Activated gamma-delta T cell (primary cell): ENCODE data around the gene STOX1.
"Not testable (repeated sequence)": the region's sequence is repeated elsewhere in the genome, so short reads cannot be mapped to it uniquely, and the experiment has no call there.

Experiments used
- DNase-seq: peaks from one replicate; lab custom pipeline; 2025; lab: John Stamatoyannopoulos, UW
- total RNA-seq, 2 donors: gene quantifications; one replicate each; lab custom pipeline; 2026; lab: John Stamatoyannopoulos, UW

STOX1 gene
- 0.44 to 0.87 reads per million in 2 donors for total RNA-seq

- DNase-seq = peak; percentile 24
Observed at GRCh38 chr10:68826764-68827591, at the start of gene STOX1. Gene STOX1 (plus strand): TSS chr10:68827531. CDS start chr10:68827624, 93 bp downstream.

GRCh38 chr10:68781613-68782574, 45.4 kb upstream of the STOX1 start:
- no peak for DNase-seq

- DNase-seq = no peak
Observed at GRCh38 chr10:68784476-68784875, 42.9 kb upstream of the STOX1 start.

- no peak for DNase-seq
Observed at GRCh38 chr10:68787813-68788212, 39.5 kb upstream of the STOX1 start.

- DNase-seq = no peak
Observed at GRCh38 chr10:68790476-68790875, 36.9 kb upstream of the STOX1 start.

- DNase-seq = no peak
Observed at GRCh38 chr10:68792115-68792514, 35.2 kb upstream of the STOX1 start.

- DNase-seq = no peak
Observed at GRCh38 chr10:68795886-68796532, 31.3 kb upstream of the STOX1 start.

GRCh38 chr10:68796605-68797004, 30.7 kb upstream of the STOX1 start:
- DNase-seq = no peak

- no peak for DNase-seq
Observed at GRCh38 chr10:68800211-68800610, 27.1 kb upstream of the STOX1 start.

- DNase-seq = no peak
Observed at GRCh38 chr10:68804692-68805091, 22.6 kb upstream of the STOX1 start.

GRCh38 chr10:68810830-68811229, 16.5 kb upstream of the STOX1 start:
- not testable (repeated sequence) for DNase-seq

GRCh38 chr10:68811314-68812009, 15.9 kb upstream of the STOX1 start:
- DNase-seq = no peak

GRCh38 chr10:68812420-68812819, 14.9 kb upstream of the STOX1 start:
- no peak for DNase-seq

GRCh38 chr10:68813559-68813958, 13.8 kb upstream of the STOX1 start:
- no peak for DNase-seq

- DNase-seq = no peak
Observed at GRCh38 chr10:68816796-68817412, 10.4 kb upstream of the STOX1 start.

- not testable (repeated sequence) for DNase-seq
Observed at GRCh38 chr10:68820359-68820758, 7.0 kb upstream of the STOX1 start.

GRCh38 chr10:68822626-68823025, 4.7 kb upstream of the STOX1 start:
- not testable (repeated sequence) for DNase-seq

GRCh38 chr10:68827592-68827959, 245 bp downstream of the STOX1 start:
- DNase-seq = not testable (repeated sequence)

GRCh38 chr10:68828083-68828601, 811 bp downstream of the STOX1 start:
- peak; percentile 10 for DNase-seq

GRCh38 chr10:68828833-68829232, 1.5 kb downstream of the STOX1 start:
- no peak for DNase-seq

GRCh38 chr10:68829521-68829920, 2.2 kb downstream of the STOX1 start:
- no peak for DNase-seq
